ENCODE results near the gene UVRAG.
"Not testable (repeated sequence)": the region's sequence is repeated elsewhere in the genome, so short reads cannot be mapped to it uniquely, and the experiment has no call there.

UVRAG gene

GRCh38 chr11:75929706-75930105 lies 114.7 kb downstream of the UVRAG start:
- DNase-seq, result no peak

GRCh38 chr11:75930534-75930933 lies 115.5 kb downstream of the UVRAG start:
- DNase-seq, result no peak

- DNase-seq, result no peak
Observed at GRCh38 chr11:75931124-75931523, 116.1 kb downstream of the UVRAG start.

GRCh38 chr11:75933736-75934135 lies 118.7 kb downstream of the UVRAG start:
- DNase-seq, result not testable (repeated sequence)

- DNase-seq, result no peak
Observed at GRCh38 chr11:75934851-75935250, 119.8 kb downstream of the UVRAG start.

GRCh38 chr11:75938543-75938942 lies 123.5 kb downstream of the UVRAG start:
- no peak for DNase-seq

- DNase-seq, result no peak
Observed at GRCh38 chr11:75939516-75939915, 124.5 kb downstream of the UVRAG start.

GRCh38 chr11:75939992-75940391 lies 125.0 kb downstream of the UVRAG start:
- DNase-seq, result no peak

GRCh38 chr11:75940911-75941310 lies 125.9 kb downstream of the UVRAG start:
- DNase-seq, result no peak

GRCh38 chr11:75944515-75944914 lies 129.5 kb downstream of the UVRAG start:
- no peak for DNase-seq

- no peak for DNase-seq
Observed at GRCh38 chr11:75945446-75945845, 130.4 kb downstream of the UVRAG start.

- DNase-seq, result no peak
Observed at GRCh38 chr11:75945947-75946346, 130.9 kb downstream of the UVRAG start.

GRCh38 chr11:75946531-75947530 lies 131.8 kb downstream of the UVRAG start:
- no peak for DNase-seq

- no peak for DNase-seq
Observed at GRCh38 chr11:75949023-75949672, 134.1 kb downstream of the UVRAG start.

GRCh38 chr11:75950141-75950540 lies 135.1 kb downstream of the UVRAG start:
- DNase-seq, result no peak

GRCh38 chr11:75954039-75954438 lies 139.0 kb downstream of the UVRAG start:
- no peak for DNase-seq

- no peak for DNase-seq
Observed at GRCh38 chr11:75955443-75955842, 140.4 kb downstream of the UVRAG start.

GRCh38 chr11:75959540-75959939 lies 144.5 kb downstream of the UVRAG start:
- no peak for DNase-seq

GRCh38 chr11:75964071-75964470 lies 149.1 kb downstream of the UVRAG start:
- no peak for DNase-seq

GRCh38 chr11:75966537-75967287 lies 151.7 kb downstream of the UVRAG start:
- DNase-seq, result peak; percentile 26 to 64

- no peak for DNase-seq
Observed at GRCh38 chr11:75968021-75968625, 153.1 kb downstream of the UVRAG start.

- no peak for DNase-seq
Observed at GRCh38 chr11:75969626-75970308, 154.8 kb downstream of the UVRAG start.

All from SW 1271 (cell line).